Naive thymus-derived CD4-positive, alpha-beta T cell (primary cell): ENCODE measurements around the gene TNRC6B. TPM values are rescaled to one million over a fixed set of nuclear protein-coding genes. Genes with fewer than 3 reads are reported as not detected.
"Not testable (repeated sequence)": the region's sequence is repeated elsewhere in the genome, so short reads cannot be mapped to it uniquely, and the experiment has no call there.

Source experiments
- ATAC-seq: fragments of 150-1000 bp; cut with Tn5 transposase; 2 replicates; pipeline ENCODE4 v1.10.0; 2021; ENCODE audit warnings: mild to moderate bottlenecking, moderate library complexity
- CTCF ChIA-PET: fragments of 350-600 bp; sonication (Branson Sonifier 250); formaldehyde crosslinking; loops from one replicate; lab custom pipeline; 2021; ENCODE audit warnings: antibody characterized with exemption; lab: Charles Lee
- POLR2A ChIA-PET: fragments of 350-600 bp; sonication (Branson Sonifier 250); formaldehyde crosslinking; loops from one replicate; lab custom pipeline; 2021; ENCODE audit warnings: antibody characterized with exemption, inconsistent platforms; lab: Charles Lee
- DNase-seq, 9 donors: peaks; one replicate each; pipeline versions ENCODE4 v3.0.0 to v3.0.0-alpha.2; 2020 to 2022; ENCODE audit warnings: mixed read lengths in 1 of 9
- H3K27ac ChIP-seq: one replicate; pipeline ENCODE4 v1.7.0; 2013; ENCODE audit warnings: mild to moderate bottlenecking, low read depth, low read length, moderate library complexity
- H3K27me3 ChIP-seq, 2 donors: one replicate each; pipeline ENCODE4 v1.7.0; 2013; ENCODE audit warnings: low read length in 2 of 2, mild to moderate bottlenecking in 2 of 2, moderate library complexity in 2 of 2; ENCODE audit not compliant: control insufficient read depth in 2 of 2, insufficient read depth in 2 of 2
- H3K36me3 ChIP-seq, 3 experiments: 1 replicate in 2 of 3; 2 replicates in 1 of 3; pipeline ENCODE4 v1.7.0; 2013; ENCODE audit warnings: low read length in 3 of 3, mild to moderate bottlenecking in 3 of 3, moderate library complexity in 1 of 3; ENCODE audit not compliant: insufficient read depth in 3 of 3, control insufficient read depth in 2 of 3
- H3K4me1 ChIP-seq, 2 donors: one replicate each; pipeline ENCODE4 v1.7.0; 2013; ENCODE audit warnings: low read length in 2 of 2, mild to moderate bottlenecking in 2 of 2, moderate library complexity in 1 of 2; ENCODE audit not compliant: control insufficient read depth in 2 of 2, insufficient read depth in 2 of 2
- H3K4me3 ChIP-seq: 2 replicates; pipeline ENCODE4 v1.7.0; 2013; ENCODE audit warnings: mild to moderate bottlenecking, low read length
- H3K9me3 ChIP-seq, 3 experiments: 1 replicate in 2 of 3; 2 replicates in 1 of 3; pipeline ENCODE4 v1.7.0; 2013; ENCODE audit warnings: low read length in 3 of 3; ENCODE audit not compliant: control insufficient read depth in 2 of 3
- H3K27ac Mint-ChIP-seq, 9 donors: one replicate each; pipeline ENCODE4 v1.8.0; 2020 to 2022; ENCODE audit warnings: mixed read lengths in 9 of 9, mild to moderate bottlenecking in 8 of 9, moderate library complexity in 5 of 9, inconsistent platforms in 2 of 9
- H3K27me3 Mint-ChIP-seq, 5 donors: one replicate each; pipeline ENCODE4 v1.8.0; 2021 to 2022; ENCODE audit warnings: mixed read lengths in 5 of 5, mild to moderate bottlenecking in 1 of 5
- H3K36me3 Mint-ChIP-seq, 5 donors: one replicate each; pipeline ENCODE4 v1.8.0; 2020 to 2022; ENCODE audit warnings: mixed read lengths in 5 of 5, mild to moderate bottlenecking in 3 of 5, inconsistent platforms in 1 of 5
- H3K4me1 Mint-ChIP-seq, 7 donors: one replicate each; pipeline ENCODE4 v1.8.0; 2020 to 2022; ENCODE audit warnings: mixed read lengths in 7 of 7, mild to moderate bottlenecking in 3 of 7, inconsistent platforms in 1 of 7
- H3K4me3 Mint-ChIP-seq, 10 donors: one replicate each; pipeline ENCODE4 v1.8.0; 2020 to 2022; ENCODE audit warnings: mild to moderate bottlenecking in 10 of 10, mixed read lengths in 10 of 10, moderate library complexity in 6 of 10, inconsistent platforms in 2 of 10
- H3K9me3 Mint-ChIP-seq, 11 donors: one replicate each; pipeline ENCODE4 v1.8.0; 2020 to 2022; ENCODE audit warnings: mixed read lengths in 11 of 11, mild to moderate bottlenecking in 4 of 11, inconsistent platforms in 1 of 11, moderate library complexity in 1 of 11
- intact Hi-C, 2 donors: fragments of 100-400 bp; cut with micrococcal nuclease; formaldehyde crosslinking; loops; one replicate each; pipeline ENCODE4 v1.15.1; 2023
- polyA plus RNA-seq, 2 donors: library from polyadenylated mRNA; unstranded; fragments of 300-500 nt; fragmentation: Illumina TruSeq; gene quantifications; one replicate each; pipeline ENCODE4 v1.2.3, GENCODE V29; 2021
- total RNA-seq, 6 experiments: library from RNA in 5 of 6; stranded (reverse) in 5 of 6; gene quantifications; 1 replicate in 5 of 6; 2 replicates in 1 of 6; pipeline ENCODE4 v1.2.3 and lab custom pipeline; 2021 to 2026

TNRC6B gene
- total and polyA plus RNA-seq, 7 experiments from 2014 or later = 67.4 to 165 (median 136) TPM

GRCh38 chr22:40153192-40153591 lies 24.5 kb upstream of the TNRC6B start:
- Histone ChIP-seq H3K4me3 (no peak overlapping the region), H3K27me3 (no peaks in the 10 kb centered on the region), H3K27ac (no peak overlapping the region), H3K4me1 (no peaks in the 10 kb centered on the region), H3K36me3 (peaks cover 0 to 13% (median 0%) of the 10 kb centered on the region in 3 experiments), H3K9me3 (no peaks in the 10 kb centered on the region)
- Mint-ChIP-seq H3K9me3 (no peaks in the 10 kb centered on the region), H3K36me3 (peaks cover 3 to 36% (median 10%) of the 10 kb centered on the region in 5 donors), H3K4me3 (no peak overlapping the region), H3K4me1 (peaks cover 6 to 42% (median 27%) of the 10 kb centered on the region in 7 donors), H3K27me3 (no peaks in the 10 kb centered on the region), H3K27ac (peak overlapping the region in 4 of 9 donors; percentile 5 to 86 (median 48))
- ChIA-PET CTCF (no interaction called here), POLR2A (interaction anchor here (0.6 kb wide), 2 partner anchors 98 to 110 kb away, joined by 3 to 7 read pairs; no protein-coding TSS in a partner anchor)
- ATAC-seq (no peak), DNase-seq (no peak)
- intact Hi-C loops = no loop called here

GRCh38 chr22:40153705-40154104 lies 24.0 kb upstream of the TNRC6B start:
- Mint-ChIP-seq H3K4me1 (peaks cover 6 to 39% (median 26%) of the 10 kb centered on the region in 7 donors), H3K9me3 (no peaks in the 10 kb centered on the region), H3K4me3 (no peak overlapping the region), H3K27ac (peak overlapping the region in 3 of 9 donors; percentile 45 to 86 (median 52)), H3K27me3 (no peaks in the 10 kb centered on the region), H3K36me3 (peaks cover 3 to 36% (median 10%) of the 10 kb centered on the region in 5 donors)
- ChIA-PET CTCF (no interaction called here), POLR2A (no interaction called here)
- Histone ChIP-seq H3K27ac (no peak overlapping the region), H3K9me3 (no peaks in the 10 kb centered on the region), H3K36me3 (peaks cover 0 to 17% (median 0%) of the 10 kb centered on the region in 3 experiments), H3K4me1 (no peaks in the 10 kb centered on the region), H3K4me3 (no peak overlapping the region), H3K27me3 (no peaks in the 10 kb centered on the region)
- intact Hi-C loops = no loop called here
- DNase-seq = no peak
- ATAC-seq = no peak

DNA sequence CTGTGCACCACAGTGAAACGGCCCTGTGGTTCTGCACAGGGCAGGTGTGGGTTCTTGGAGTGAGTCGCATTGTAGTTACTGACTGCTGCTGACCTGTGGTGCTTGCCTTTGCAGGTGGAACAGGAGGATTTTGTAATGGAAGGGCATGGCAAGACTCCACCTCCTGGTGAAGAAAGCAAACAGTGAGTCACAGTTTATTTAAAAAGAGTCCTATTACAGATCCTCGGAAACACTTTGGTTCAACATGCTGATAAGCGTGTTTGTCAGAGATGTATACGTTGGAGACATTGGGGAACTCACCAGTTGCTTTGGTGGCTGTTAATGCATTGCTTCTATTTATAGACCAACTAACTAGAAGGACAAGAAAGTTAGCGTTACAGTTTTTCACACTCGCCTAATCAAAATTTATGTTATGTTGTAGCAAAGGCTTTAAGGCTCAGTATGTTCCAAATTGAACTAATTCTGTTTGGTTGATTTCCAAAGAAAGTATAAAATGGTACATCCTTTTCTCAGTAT lies 21.7 kb upstream of the TNRC6B start:
- Mint-ChIP-seq H3K4me1 (peaks cover under 1 to 37% (median 21%) of the 10 kb centered on the region in 7 donors), H3K27me3 (no peaks in the 10 kb centered on the region), H3K9me3 (no peaks in the 10 kb centered on the region), H3K36me3 (peaks cover 0 to 23% (median 8%) of the 10 kb centered on the region in 5 donors), H3K4me3 (no peak overlapping the region), H3K27ac (peak overlapping the region in 6 of 9 donors; percentile 41 to 71 (median 50))
- POLR2A ChIA-PET = interaction anchor here (0.7 kb wide), 1 partner anchor 216 kb away, joined by 4 read pairs; no protein-coding TSS in a partner anchor
- Histone ChIP-seq H3K4me3 (no peak overlapping the region), H3K27ac (no peak overlapping the region), H3K9me3 (no peaks in the 10 kb centered on the region), H3K36me3 (peaks cover 0 to 16% (median 0%) of the 10 kb centered on the region in 3 experiments), H3K4me1 (no peaks in the 10 kb centered on the region), H3K27me3 (no peaks in the 10 kb centered on the region)
- CTCF ChIA-PET = no interaction called here
- DNase-seq = peak in 1 of 9 donors; percentile 15
- intact Hi-C loops = loop anchor here in 1 of 2 donors (5.0 kb wide), 1 partner anchor 39 kb away; no protein-coding TSS in a partner anchor
- peak; percentile 32 for ATAC-seq

GRCh38 chr22:40156682-40157081 lies 21.0 kb upstream of the TNRC6B start:
- POLR2A ChIA-PET = not testable (repeated sequence)

GRCh38 chr22:40157330-40157945 lies 20.3 kb upstream of the TNRC6B start:
- H3K27me3 Mint-ChIP-seq = no peaks in the 10 kb centered on the region
- peaks cover 0 to 27% (median 9%) of the 10 kb centered on the region in 5 donors for H3K36me3 Mint-ChIP-seq
- intact Hi-C loops = loop anchor here in 1 of 2 donors (5.0 kb wide), 1 partner anchor 40 kb away; no protein-coding TSS in a partner anchor
- Histone ChIP-seq H3K9me3 (no peaks in the 10 kb centered on the region), H3K27me3 (no peaks in the 10 kb centered on the region), H3K4me1 (no peaks in the 10 kb centered on the region), H3K36me3 (peaks cover 0 to 19% (median 0%) of the 10 kb centered on the region in 3 experiments), H3K27ac (no peak overlapping the region), H3K4me3 (no peak overlapping the region)
- POLR2A ChIA-PET = interaction anchor here (0.6 kb wide), 1 partner anchor 20 kb away, joined by 3 read pairs; the partner anchor contains the start of gene TNRC6B
- H3K9me3 Mint-ChIP-seq = no peaks in the 10 kb centered on the region
- no peak for ATAC-seq
- no peak for DNase-seq
- H3K27ac Mint-ChIP-seq = peak overlapping the region in 5 of 9 donors; percentile 13 to 76 (median 45)
- H3K4me3 Mint-ChIP-seq = no peak overlapping the region
- H3K4me1 Mint-ChIP-seq = peaks cover 0 to 42% (median 28%) of the 10 kb centered on the region in 7 donors
- CTCF ChIA-PET = no interaction called here

More at GRCh38 chr22:40156682-40157081, 21.0 kb upstream of the TNRC6B start:
- H3K27me3 ChIP-seq, H3K4me3 Mint-ChIP-seq, H3K27ac ChIP-seq, H3K4me3 ChIP-seq, H3K9me3 ChIP-seq, H3K27me3 Mint-ChIP-seq, DNase-seq, H3K4me1 ChIP-seq, H3K9me3 Mint-ChIP-seq, ATAC-seq: not testable (repeated sequence)
- peak overlapping the region in 1 of 9 donors; percentile 69 for H3K27ac Mint-ChIP-seq
- CTCF ChIA-PET = interaction anchor here (0.6 kb wide), 1 partner anchor 196 kb away, joined by 3 read pairs; no protein-coding TSS in a partner anchor
- peaks cover 0 to 40% (median 27%) of the 10 kb centered on the region in 7 donors for H3K4me1 Mint-ChIP-seq
- peaks cover 0 to 19% (median 0%) of the 10 kb centered on the region in 3 experiments for H3K36me3 ChIP-seq
- intact Hi-C loops = loop anchor here in 1 of 2 donors (5.0 kb wide), 1 partner anchor 39 kb away; no protein-coding TSS in a partner anchor
- peaks cover 0 to 26% (median 9%) of the 10 kb centered on the region in 5 donors for H3K36me3 Mint-ChIP-seq

DNA sequence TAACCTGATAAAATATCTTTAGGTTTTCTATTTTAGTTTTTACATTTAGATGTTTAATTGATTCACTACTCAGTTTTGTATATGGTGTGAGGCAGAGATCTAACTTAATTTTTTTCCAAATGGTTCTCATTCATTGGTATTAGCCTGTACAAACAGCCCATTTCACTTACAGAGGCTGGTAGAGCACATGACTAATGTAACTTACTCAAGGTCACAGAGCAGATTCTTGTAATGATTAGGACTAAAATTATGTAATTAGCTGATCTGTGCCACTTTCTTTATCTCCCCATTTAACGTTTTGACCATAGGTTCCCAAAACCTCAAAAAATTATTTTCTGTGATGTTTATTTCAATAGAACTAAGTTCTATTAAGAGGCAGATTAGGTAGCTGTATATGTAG lies 16.5 kb upstream of the TNRC6B start:
- H3K4me1 ChIP-seq = no peaks in the 10 kb centered on the region
- ChIA-PET CTCF (interaction anchor here (0.8 to 1.5 kb wide), 3 partner anchors 10 to 40 kb away, joined by 3 to 4 read pairs (median 3); partner anchors contain the start of gene TNRC6B), POLR2A (interaction anchor here (0.7 kb wide), 1 partner anchor 16 kb away, joined by 3 read pairs; the partner anchor contains the start of gene TNRC6B)
- H3K9me3 ChIP-seq = no peaks in the 10 kb centered on the region
- H3K4me3 ChIP-seq = no peak overlapping the region
- intact Hi-C loops = no loop called here
- H3K27me3 ChIP-seq = no peaks in the 10 kb centered on the region
- Mint-ChIP-seq H3K27me3 (no peaks in the 10 kb centered on the region), H3K4me1 (peaks cover 0 to 44% (median 14%) of the 10 kb centered on the region in 7 donors), H3K9me3 (peaks cover 0 to 8% (median 0%) of the 10 kb centered on the region in 11 donors), H3K4me3 (no peak overlapping the region), H3K36me3 (peaks cover 0 to 34% (median 29%) of the 10 kb centered on the region in 5 donors), H3K27ac (peak overlapping the region in 3 of 9 donors; percentile 1 to 80 (median 21))
- DNase-seq = no peak
- no peak overlapping the region for H3K27ac ChIP-seq
- ATAC-seq = no peak
- H3K36me3 ChIP-seq = peaks cover 0 to 33% (median 3%) of the 10 kb centered on the region in 3 experiments
